ENCODE results near the gene MAD1L1.

Gene MAD1L1

DNA sequence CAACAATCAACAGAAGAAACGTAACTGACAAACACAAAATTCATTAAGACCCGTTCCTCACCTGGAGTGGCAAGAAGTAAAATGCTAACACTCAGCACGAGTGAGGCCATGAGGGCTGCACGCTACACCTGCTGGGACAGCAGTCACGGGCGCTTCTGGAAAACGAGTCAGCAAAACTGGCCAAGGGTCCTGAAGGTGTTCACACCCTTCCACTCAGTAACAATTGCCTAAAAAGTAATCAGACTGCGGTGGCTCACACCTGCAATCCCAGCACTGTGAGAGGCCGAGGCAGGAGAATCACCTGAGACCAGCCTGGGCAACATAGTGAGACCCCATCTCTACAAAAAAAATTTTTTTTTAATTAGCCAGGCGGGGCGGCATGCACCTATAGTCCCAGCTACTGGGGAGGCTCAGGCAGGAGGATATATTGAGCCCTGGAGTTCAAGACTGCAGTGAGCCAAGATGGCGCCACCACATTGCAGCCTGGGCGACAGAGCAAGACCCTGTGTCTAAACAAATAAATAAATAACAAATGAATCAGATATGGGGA, 199.1 kb downstream of the MAD1L1 start:
- Histone ChIP-seq H3F3A (ENCODE audit: control insufficient read depth, insufficient read depth) (peaks cover 4% of the 10 kb centered on the region; the same call in 1 of the 2 replicates), H3K4me3 (ENCODE audit: low read length) (no peak overlapping the region), H3K9me2 (replicated peaks; ENCODE audit: control insufficient read depth, low read length) (no peaks in the 10 kb centered on the region), H3K4me2 (ENCODE audit: low read length) (no peak overlapping the region), H3K79me2 (ENCODE audit: control insufficient read depth, low read length) (peaks cover 13% of the 10 kb centered on the region), H3K9me3 (ENCODE audit: control insufficient read depth, insufficient read depth, low read length) (peaks cover 10% of the 10 kb centered on the region; the same call in 1 of the 2 replicates), H3K27ac (ENCODE audit: low read depth, low read length) (no peak overlapping the region), H3K36me3 (ENCODE audit: control insufficient read depth, low read length) (peaks cover 6% of the 10 kb centered on the region; the same call in 1 of the 2 replicates), H4K20me1 (ENCODE audit: control insufficient read depth, insufficient read depth, low read depth, low read length) (no peaks in the 10 kb centered on the region), H3K4me1 (ENCODE audit: control insufficient read depth, low read length) (peaks cover 26% of the 10 kb centered on the region), H3K27me3 (ENCODE audit: control insufficient read depth, low read length) (no peaks in the 10 kb centered on the region)
- no peak for TF ChIP-seq EZH2phosphoT487 (IDR thresholded peaks at IDR 0.05; ENCODE audit: borderline replicate concordance, low read length)
- TF ChIP-seq, protein P1, sequence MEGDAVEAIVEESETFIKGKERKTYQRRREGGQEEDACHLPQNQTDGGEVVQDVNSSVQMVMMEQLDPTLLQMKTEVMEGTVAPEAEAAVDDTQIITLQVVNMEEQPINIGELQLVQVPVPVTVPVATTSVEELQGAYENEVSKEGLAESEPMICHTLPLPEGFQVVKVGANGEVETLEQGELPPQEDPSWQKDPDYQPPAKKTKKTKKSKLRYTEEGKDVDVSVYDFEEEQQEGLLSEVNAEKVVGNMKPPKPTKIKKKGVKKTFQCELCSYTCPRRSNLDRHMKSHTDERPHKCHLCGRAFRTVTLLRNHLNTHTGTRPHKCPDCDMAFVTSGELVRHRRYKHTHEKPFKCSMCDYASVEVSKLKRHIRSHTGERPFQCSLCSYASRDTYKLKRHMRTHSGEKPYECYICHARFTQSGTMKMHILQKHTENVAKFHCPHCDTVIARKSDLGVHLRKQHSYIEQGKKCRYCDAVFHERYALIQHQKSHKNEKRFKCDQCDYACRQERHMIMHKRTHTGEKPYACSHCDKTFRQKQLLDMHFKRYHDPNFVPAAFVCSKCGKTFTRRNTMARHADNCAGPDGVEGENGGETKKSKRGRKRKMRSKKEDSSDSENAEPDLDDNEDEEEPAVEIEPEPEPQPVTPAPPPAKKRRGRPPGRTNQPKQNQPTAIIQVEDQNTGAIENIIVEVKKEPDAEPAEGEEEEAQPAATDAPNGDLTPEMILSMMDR (IDR thresholded peaks at IDR 0.05; ENCODE audit: low read depth, low read length, poor library complexity, severe bottlenecking): no peak

DNA sequence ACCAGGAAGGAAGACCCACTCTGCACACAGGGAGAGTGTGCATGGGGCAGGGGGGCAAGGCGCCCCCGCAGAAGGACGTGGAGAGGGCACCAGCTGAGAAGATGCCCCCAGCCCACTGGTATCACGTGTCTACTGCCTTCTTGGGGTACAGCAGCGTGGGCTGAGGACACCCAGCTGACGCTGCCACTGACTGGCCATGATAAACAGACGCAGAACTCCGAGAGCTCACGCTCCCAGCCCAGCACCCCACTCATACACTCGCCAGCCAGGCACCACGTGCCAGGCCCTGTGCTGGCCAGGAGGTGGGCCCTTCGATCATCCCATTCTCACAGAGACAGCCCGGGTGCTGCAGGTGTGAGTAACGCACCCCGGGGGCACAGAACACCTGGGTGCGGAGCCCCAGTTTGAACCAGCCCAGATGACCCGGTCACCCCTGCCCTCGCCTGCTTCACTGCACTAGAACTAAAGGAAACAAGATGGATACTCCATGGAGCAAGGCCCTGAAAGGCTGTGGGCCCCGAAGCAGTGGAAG, 199.8 kb downstream of the MAD1L1 start:
- Histone ChIP-seq H4K20me1 (ENCODE audit: control insufficient read depth, insufficient read depth, low read depth, low read length) (no peaks in the 10 kb centered on the region), H3K79me2 (ENCODE audit: control insufficient read depth, low read length) (peaks cover 12% of the 10 kb centered on the region), H3K4me2 (ENCODE audit: low read length) (no peak overlapping the region), H3K27me3 (ENCODE audit: control insufficient read depth, low read length) (no peaks in the 10 kb centered on the region), H3K4me1 (ENCODE audit: control insufficient read depth, low read length) (peaks cover 19% of the 10 kb centered on the region), H3F3A (ENCODE audit: control insufficient read depth, insufficient read depth) (no peaks in the 10 kb centered on the region; the same call in 1 of the 2 replicates), H3K9me2 (replicated peaks; ENCODE audit: control insufficient read depth, low read length) (no peaks in the 10 kb centered on the region), H3K9me3 (ENCODE audit: control insufficient read depth, insufficient read depth, low read length) (peaks cover 14% of the 10 kb centered on the region; the same call in 1 of the 2 replicates), H3K4me3 (ENCODE audit: low read length) (no peak overlapping the region), H3K36me3 (ENCODE audit: control insufficient read depth, low read length) (peaks cover 6% of the 10 kb centered on the region; the same call in 1 of the 2 replicates), H3K27ac (ENCODE audit: low read depth, low read length) (no peak overlapping the region)
- TF ChIP-seq EZH2phosphoT487 (IDR thresholded peaks at IDR 0.05; ENCODE audit: borderline replicate concordance, low read length): no peak
- TF ChIP-seq, protein P1 (IDR thresholded peaks at IDR 0.05; ENCODE audit: low read depth, low read length, poor library complexity, severe bottlenecking): no peak

DNA sequence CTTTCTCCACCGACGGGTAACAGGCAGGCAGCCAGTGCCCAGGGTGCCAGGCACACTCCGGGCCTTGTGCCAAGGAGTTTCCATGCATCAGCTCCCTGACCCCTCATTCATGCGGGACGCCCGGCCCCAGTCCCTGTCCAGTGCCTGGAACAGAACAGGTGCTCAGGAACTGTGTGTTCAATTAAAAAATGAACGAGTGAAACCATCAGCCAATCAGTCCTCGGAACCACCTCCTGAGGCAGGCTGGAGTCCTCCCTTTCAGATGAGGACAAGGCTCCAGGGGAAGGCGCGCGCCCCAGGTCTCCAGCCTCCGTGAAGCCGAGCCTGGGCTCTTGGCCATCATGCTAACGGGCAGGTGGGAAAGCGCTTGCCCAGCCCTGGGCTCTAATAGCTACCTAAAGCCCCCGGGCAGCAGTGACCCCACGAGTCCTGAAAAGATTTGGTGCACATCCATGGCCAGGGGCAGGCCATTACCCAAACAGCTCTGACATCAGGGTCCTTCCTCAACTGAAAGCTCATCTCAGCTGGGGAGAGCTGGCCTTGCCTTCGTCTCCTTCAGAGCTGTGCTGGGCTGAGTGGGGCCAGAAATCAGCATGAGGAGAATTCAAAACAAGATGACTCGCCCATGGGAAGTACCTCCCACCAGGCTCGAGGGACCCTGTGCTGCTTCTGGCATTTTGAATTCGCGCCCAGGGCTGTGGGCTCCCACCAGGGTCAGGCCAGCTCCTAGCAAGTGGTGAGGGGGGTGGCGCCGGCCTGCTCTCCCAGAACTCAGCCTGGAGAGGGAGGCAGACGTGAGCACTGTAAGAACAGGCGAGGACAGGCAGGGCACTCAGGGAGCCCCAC, 200.5 kb downstream of the MAD1L1 start:
- H3K4me1 ChIP-seq (ENCODE audit: control insufficient read depth, low read length): peaks cover 12% of the 10 kb centered on the region
- H3K79me2 ChIP-seq (ENCODE audit: control insufficient read depth, low read length): peaks cover 12% of the 10 kb centered on the region
- no peaks in the 10 kb centered on the region for H4K20me1 ChIP-seq (ENCODE audit: control insufficient read depth, insufficient read depth, low read depth, low read length)
- no peak overlapping the region for H3K4me3 ChIP-seq (ENCODE audit: low read length)
- TF ChIP-seq, protein P1 (IDR thresholded peaks at IDR 0.05; ENCODE audit: low read depth, low read length, poor library complexity, severe bottlenecking): no peak
- no peak for TF ChIP-seq EZH2phosphoT487 (IDR thresholded peaks at IDR 0.05; ENCODE audit: borderline replicate concordance, low read length)
- H3K27me3 ChIP-seq (ENCODE audit: control insufficient read depth, low read length): no peaks in the 10 kb centered on the region
- no peaks in the 10 kb centered on the region for H3K9me2 ChIP-seq (replicated peaks; ENCODE audit: control insufficient read depth, low read length)
- no peak overlapping the region for H3K4me2 ChIP-seq (ENCODE audit: low read length)
- H3K27ac ChIP-seq (ENCODE audit: low read depth, low read length): no peak overlapping the region
- peaks cover 6% of the 10 kb centered on the region; the same call in 1 of the 2 replicates for H3K36me3 ChIP-seq (ENCODE audit: control insufficient read depth, low read length)
- H3K9me3 ChIP-seq (ENCODE audit: control insufficient read depth, insufficient read depth, low read length): peaks cover 17% of the 10 kb centered on the region; the same call in 1 of the 2 replicates
- no peaks in the 10 kb centered on the region for H3F3A ChIP-seq (ENCODE audit: control insufficient read depth, insufficient read depth)
